Astrocyte of the spinal cord (primary cell): Measurements from ENCODE around the gene EIF2S3B.
A peak's percentile ranks its signal among the peaks of the same experiment; 100 is the strongest.

ENCODE experiments used
- DNase-seq: peaks from one replicate; pipeline ENCODE4 v3.0.0; 2011; ENCODE audit warnings: low read depth, low spot score
- H3K4me3 ChIP-seq: 2 replicates; pipeline ENCODE4 v1.5.1; 2011; ENCODE audit warnings: low read depth, mild to moderate bottlenecking, low read length, moderate library complexity
- in situ Hi-C: cut with HindIII; loops from 2 replicates; pipeline ENCODE4 v1.10.0; 2017; ENCODE audit warnings: low sequenced_read_pairs
- TF ChIP-seq, protein P1 (sequence below): IDR thresholded peaks from 2 replicates; pipeline ENCODE4 v1.5.1; 2012; ENCODE audit warnings: low read depth, mild to moderate bottlenecking, low read length, inconsistent platforms

EIF2S3B gene

DNA sequence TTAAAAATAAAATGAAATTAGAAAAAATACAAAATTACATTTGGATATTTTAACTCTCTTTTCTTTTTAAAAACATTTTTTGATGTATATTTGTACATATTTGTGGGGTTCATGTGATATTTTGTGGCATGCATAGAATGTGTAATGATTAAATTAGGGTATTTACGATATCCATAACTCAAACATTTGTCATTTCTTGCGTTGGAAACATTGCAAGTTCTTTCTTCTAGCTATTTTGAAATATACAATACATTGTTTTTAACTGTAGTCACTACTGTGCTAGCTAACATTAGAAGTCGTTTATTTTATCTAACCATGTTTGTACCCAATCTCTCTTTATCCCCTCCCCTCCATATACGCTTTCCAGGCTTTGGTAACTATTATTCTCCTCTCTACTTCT lies 13.9 kb upstream of the EIF2S3B start:
- TF ChIP-seq, protein P1, sequence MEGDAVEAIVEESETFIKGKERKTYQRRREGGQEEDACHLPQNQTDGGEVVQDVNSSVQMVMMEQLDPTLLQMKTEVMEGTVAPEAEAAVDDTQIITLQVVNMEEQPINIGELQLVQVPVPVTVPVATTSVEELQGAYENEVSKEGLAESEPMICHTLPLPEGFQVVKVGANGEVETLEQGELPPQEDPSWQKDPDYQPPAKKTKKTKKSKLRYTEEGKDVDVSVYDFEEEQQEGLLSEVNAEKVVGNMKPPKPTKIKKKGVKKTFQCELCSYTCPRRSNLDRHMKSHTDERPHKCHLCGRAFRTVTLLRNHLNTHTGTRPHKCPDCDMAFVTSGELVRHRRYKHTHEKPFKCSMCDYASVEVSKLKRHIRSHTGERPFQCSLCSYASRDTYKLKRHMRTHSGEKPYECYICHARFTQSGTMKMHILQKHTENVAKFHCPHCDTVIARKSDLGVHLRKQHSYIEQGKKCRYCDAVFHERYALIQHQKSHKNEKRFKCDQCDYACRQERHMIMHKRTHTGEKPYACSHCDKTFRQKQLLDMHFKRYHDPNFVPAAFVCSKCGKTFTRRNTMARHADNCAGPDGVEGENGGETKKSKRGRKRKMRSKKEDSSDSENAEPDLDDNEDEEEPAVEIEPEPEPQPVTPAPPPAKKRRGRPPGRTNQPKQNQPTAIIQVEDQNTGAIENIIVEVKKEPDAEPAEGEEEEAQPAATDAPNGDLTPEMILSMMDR, result no peak
- H3K4me3 ChIP-seq, result no peak overlapping the region
- in situ Hi-C loops, result no loop called here
- no peak for DNase-seq

DNA sequence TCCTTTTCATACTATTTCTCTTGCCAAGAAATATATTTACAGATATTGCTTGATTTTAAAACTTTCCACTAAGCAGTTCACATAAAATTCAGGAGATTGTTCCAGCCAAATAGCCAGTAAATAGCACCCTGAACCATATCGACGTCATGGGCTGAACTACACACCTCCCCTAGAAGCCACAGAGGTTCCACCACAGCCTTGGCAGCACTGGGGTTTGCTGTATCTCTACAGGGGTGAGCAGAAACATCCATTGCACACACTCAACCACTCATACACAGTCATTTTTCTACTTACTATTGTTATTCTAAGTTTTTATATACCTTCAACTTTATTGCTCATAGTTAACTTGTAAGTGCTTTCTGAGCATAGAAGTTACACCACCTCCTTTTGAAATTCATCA lies 8.1 kb upstream of the EIF2S3B start:
- in situ Hi-C loops, result no loop called here
- TF ChIP-seq, protein P1, result no peak
- DNase-seq, result peak; percentile 73
- no peak overlapping the region for H3K4me3 ChIP-seq

DNA sequence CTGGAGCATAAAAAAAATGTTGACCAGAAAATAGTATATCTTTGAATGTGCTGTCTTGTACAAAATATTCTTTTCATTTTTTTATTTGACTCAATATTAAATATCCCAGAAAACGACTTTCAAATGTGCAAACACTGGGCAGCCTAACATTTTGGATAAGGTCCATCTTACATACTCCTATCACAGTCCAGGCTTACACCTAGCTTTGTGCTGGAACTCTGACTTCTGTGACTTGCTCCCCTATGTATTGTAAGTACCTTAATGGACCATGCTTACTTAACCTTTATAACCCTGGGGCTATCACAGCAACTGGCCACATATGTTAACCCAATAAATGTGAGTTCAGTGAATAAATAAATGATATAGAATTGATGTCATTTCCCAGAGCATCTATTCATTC lies 7.6 kb upstream of the EIF2S3B start:
- DNase-seq, result no peak
- TF ChIP-seq, protein P1, result no peak
- in situ Hi-C loops, result no loop called here
- no peak overlapping the region for H3K4me3 ChIP-seq

DNA sequence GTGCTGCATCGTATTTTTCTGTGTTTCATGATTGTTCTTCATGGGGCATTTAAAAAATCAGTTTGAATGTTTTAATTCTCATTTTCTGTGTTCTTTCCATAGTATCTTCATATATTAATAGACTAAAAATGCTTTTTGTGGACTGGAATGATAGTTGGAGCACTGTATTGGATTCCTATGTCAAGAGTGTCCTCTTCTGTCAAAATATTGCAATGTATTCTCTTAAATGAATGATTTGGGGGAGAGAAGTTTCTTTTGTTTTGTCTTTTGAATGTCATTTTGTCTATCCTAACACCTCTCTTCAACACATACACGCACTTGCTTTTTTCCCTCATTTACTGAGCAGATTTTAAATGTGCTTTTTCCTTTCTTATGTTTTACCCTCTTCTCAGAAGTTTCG lies 4.7 kb upstream of the EIF2S3B start:
- peak; percentile 39 for DNase-seq
- TF ChIP-seq, protein P1, result peak; percentile 27
- in situ Hi-C loops, result no loop called here
- no peak overlapping the region for H3K4me3 ChIP-seq

DNA sequence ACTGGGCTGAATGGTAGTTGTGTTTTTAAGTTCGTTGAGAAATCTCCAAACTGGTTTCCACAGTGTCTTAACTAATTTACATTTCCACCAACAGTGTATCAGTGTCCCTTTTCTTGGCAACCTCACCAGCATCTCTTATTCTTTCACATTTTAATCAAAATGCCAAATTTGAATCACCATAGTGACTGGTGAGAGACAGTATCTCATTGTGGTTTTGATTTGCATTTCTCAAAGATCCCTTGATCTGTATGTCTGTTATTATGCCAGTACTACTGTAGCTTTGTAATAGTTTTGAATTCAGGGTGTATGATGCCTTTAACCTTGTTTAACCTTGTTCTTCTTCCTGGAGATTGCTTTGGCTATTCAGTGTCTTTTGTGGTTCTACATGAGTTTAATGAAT lies 2.2 kb upstream of the EIF2S3B start:
- no peak for DNase-seq
- TF ChIP-seq, protein P1, result no peak
- H3K4me3 ChIP-seq, result no peak overlapping the region
- in situ Hi-C loops, result no loop called here

DNA sequence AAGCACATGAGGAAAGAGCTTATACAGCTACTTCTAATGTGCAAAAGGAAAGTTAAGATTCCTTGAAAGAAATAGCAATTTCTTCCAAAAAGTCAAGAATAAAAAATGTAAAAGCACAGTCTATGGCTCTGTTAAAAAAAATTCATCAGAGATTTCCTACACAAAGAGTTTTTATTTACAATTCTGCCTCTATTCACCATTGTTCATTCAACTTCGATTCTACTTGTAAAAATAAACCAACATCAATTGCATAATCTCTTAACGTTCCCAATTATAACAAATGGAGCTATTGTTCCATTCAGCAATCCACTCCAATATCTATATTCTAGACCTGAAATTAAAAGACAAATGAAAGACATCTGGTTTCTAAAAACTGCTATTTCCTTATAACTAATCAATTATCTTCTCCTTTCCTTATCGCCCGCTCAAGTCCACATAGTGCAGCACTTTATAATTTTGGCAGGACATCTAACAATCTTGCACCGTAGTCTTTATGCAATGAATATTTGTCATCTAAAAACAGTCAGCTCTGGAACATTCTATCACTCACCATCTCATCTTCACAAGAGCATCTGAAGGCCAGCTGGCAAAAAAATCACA lies 6.2 kb downstream of the EIF2S3B start:
- TF ChIP-seq, protein P1, result no peak
- DNase-seq, result no peak
- no peak overlapping the region for H3K4me3 ChIP-seq
- in situ Hi-C loops, result no loop called here

DNA sequence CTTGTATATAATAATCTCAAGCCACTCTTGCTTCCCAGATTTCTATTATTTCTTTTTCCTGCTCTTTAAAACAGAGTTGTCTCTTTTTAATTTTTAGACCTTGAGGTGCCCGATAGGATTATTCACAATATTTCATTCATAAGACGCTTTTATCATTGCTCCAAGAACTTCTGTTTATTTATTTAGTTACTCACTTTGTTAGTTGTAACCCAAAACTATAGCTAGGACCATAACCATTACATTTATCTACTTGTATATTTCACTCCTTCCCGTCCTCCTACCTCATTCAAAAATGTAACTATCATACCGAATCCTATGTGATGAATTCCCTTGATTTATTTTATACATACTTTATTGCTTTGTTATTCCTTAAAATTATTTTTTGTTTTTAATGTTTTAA lies 7.1 kb downstream of the EIF2S3B start:
- in situ Hi-C loops, result no loop called here
- TF ChIP-seq, protein P1, result no peak
- no peak overlapping the region for H3K4me3 ChIP-seq
- DNase-seq, result no peak
